K562 (cell line): ENCODE results near the gene ADAMTS7. TPM values are rescaled to one million over a fixed set of nuclear protein-coding genes. Genes with fewer than 3 reads are reported as not detected.
"Not testable (repeated sequence)": the region's sequence is repeated elsewhere in the genome, so short reads cannot be mapped to it uniquely, and the experiment has no call there.

Source experiments
- ATAC-seq: fragments of 200-7000 bp; cut with Tn5 transposase; 3 replicates; pipeline ENCODE4 v1.9.1; 2020; ENCODE audit warnings: moderate library complexity
- BruUV-seq: library from RNA; stranded (reverse); fragments of 400-500 nt; replicated peaks from 2 replicates; lab custom pipeline; 2021; lab: Mats Ljungman, UMichigan
- CTCF ChIA-PET: fragments of 300-600 bp; formaldehyde crosslinking; extraction: SDS; loops from one replicate; lab custom pipeline; 2021; ENCODE audit warnings: low intra/inter-chr PET ratio; lab: Yijun Ruan, JAX
- POLR2A ChIA-PET: fragments of 300-600, 350-650 bp; sonication (Branson Sonifier 250); formaldehyde crosslinking; extraction: SDS; loops from one replicate; lab custom pipeline; 2021; ENCODE audit warnings: antibody characterized with exemption, inconsistent platforms; lab: Yijun Ruan, JAX
- DNase-seq, 4 experiments: peaks; one replicate each; pipeline versions ENCODE4 v3.0.0 to v3.0.0-alpha.2; 2011 to 2018; ENCODE audit warnings: low spot score in 3 of 4, mixed read lengths in 3 of 4; ENCODE audit errors: extremely low read depth in 1 of 4
- FAIRE-seq: peaks from 2 replicates; lab custom pipeline; 2011; peaks lifted over from hg19 to GRCh38; lab: Jason Lieb, UNC
- H2AFZ ChIP-seq: 2 replicates; pipeline ENCODE4 v1.6.0; 2011; ENCODE audit warnings: low read depth, low read length, control low read depth, inconsistent platforms
- H3K27ac ChIP-seq: fragments of 200-600 bp; 3 replicates; pipeline ENCODE4 v1.8.0; 2011; ENCODE audit warnings: low read depth, mild to moderate bottlenecking, control low read depth, inconsistent platforms, low read length, moderate library complexity, mixed read lengths; ENCODE audit errors: extremely low read depth
- H3K27me3 ChIP-seq, 2 experiments: fragments of 300-600 bp in 1 of 2; 2 replicates in 1 of 2; 3 replicates in 1 of 2; pipeline versions ENCODE4 v1.6.0 to v1.8.0; 2011; ENCODE audit warnings: inconsistent platforms in 2 of 2, low read length in 2 of 2, mild to moderate bottlenecking in 1 of 2, mixed read lengths in 1 of 2, moderate library complexity in 1 of 2; ENCODE audit not compliant: control insufficient read depth in 2 of 2, insufficient read depth in 2 of 2
- H3K36me3 ChIP-seq: fragments of 300-600 bp; 3 replicates; pipeline ENCODE4 v1.8.0; 2011; ENCODE audit warnings: mild to moderate bottlenecking, low read length, inconsistent platforms; ENCODE audit not compliant: control insufficient read depth, insufficient read depth
- H3K4me1 ChIP-seq, 2 experiments: fragments of 200-600 bp in 1 of 2; replicated peaks in 1 of 2; 2 replicates in 1 of 2; 3 replicates in 1 of 2; pipeline versions ENCODE4 v1.5.1 to v1.8.0; 2011; ENCODE audit warnings: inconsistent platforms in 2 of 2, low read length in 2 of 2, mild to moderate bottlenecking in 1 of 2, mixed read lengths in 1 of 2, moderate library complexity in 1 of 2; ENCODE audit not compliant: control insufficient read depth in 2 of 2, insufficient read depth in 2 of 2
- H3K4me2 ChIP-seq: 2 replicates; pipeline ENCODE4 v1.6.1; 2011; ENCODE audit warnings: low read length, control low read depth, inconsistent platforms, mixed read lengths; ENCODE audit not compliant: insufficient read depth
- H3K4me3 ChIP-seq: fragments of 200-600 bp; sonication (generic), shearing (Covaris generic); 2 replicates; pipeline ENCODE4 v1.5.1; 2016; ENCODE audit warnings: control low read depth, inconsistent platforms
- H3K79me2 ChIP-seq: fragments of 200-600 bp; 3 replicates; pipeline ENCODE4 v1.8.0; 2011; ENCODE audit warnings: low read length, inconsistent platforms; ENCODE audit not compliant: control insufficient read depth, insufficient read depth
- H3K9ac ChIP-seq, 2 experiments: 2 replicates each; pipeline versions ENCODE4 v1.6.0 to v1.6.1; 2011; ENCODE audit warnings: low read depth in 2 of 2, low read length in 2 of 2, control low read depth in 1 of 2, inconsistent platforms in 1 of 2, mild to moderate bottlenecking in 1 of 2, mixed read lengths in 1 of 2; ENCODE audit not compliant: insufficient read depth in 1 of 2
- H3K9me1 ChIP-seq: one replicate; pipeline ENCODE4 v1.6.0; 2011; ENCODE audit warnings: inconsistent platforms, mild to moderate bottlenecking, low read length, moderate library complexity; ENCODE audit not compliant: control insufficient read depth, insufficient read depth
- H3K9me3 ChIP-seq: replicated peaks from 2 replicates; pipeline ENCODE4 v1.5.1; 2011; ENCODE audit warnings: low read depth, low read length, inconsistent platforms; ENCODE audit not compliant: control insufficient read depth, insufficient read depth
- H4K20me1 ChIP-seq: replicated peaks from 2 replicates; pipeline ENCODE4 v1.6.1; 2011; ENCODE audit warnings: low read length, inconsistent platforms, mixed read lengths; ENCODE audit not compliant: control insufficient read depth, insufficient read depth
- NFYB ChIP-seq: IDR thresholded peaks from 2 replicates; pipeline ENCODE4 v1.6.1; 2011; ENCODE audit warnings: mild to moderate bottlenecking, moderate library complexity; ENCODE audit not compliant: insufficient read length; ENCODE audit errors: extremely low read depth
- WGBS: fragments of 100-300 bp; shearing (Covaris generic); methylation state at CpG from one replicate; pipeline ENCODE4 v1.1.6; 2016; ENCODE audit warnings: low coverage, mixed read lengths; ENCODE audit not compliant: insufficient coverage; ENCODE audit errors: missing lambda C conversion rate; 5-methylcytosine and 5-hydroxymethylcytosine counted together
- in situ Hi-C: fragments of 300-500 bp; cut with MboI; formaldehyde crosslinking; loops from 4 replicates; pipeline ENCODE4 v1.15.0; 2018; ENCODE audit warnings: inconsistent platforms, mixed read lengths
- intact Hi-C: fragments of 100-400 bp; cut with micrococcal nuclease; formaldehyde crosslinking; loops from 2 replicates; pipeline ENCODE4 v1.14.2; 2022
- polyA plus RNA-seq, 8 experiments: library from polyadenylated mRNA; depleted of rRNA in 4 of 8; stranded (reverse) in 5 of 8; unstranded in 3 of 8; fragments of >200 nt; fragmentation: Nextera tagmentation in 2 of 8; fragmentation: Illumina TruSeq in 1 of 8; extraction: Ambion mirVana in 2 of 8; extraction: Trizol in 1 of 8; gene quantifications; 2 replicates each; pipeline versions ENCODE4 v1.2.1 to v1.2.3, GENCODE V29; 2011 to 2014; ENCODE audit warnings: inconsistent platforms in 1 of 8, missing spikeins in 1 of 8
- total RNA-seq, 7 experiments: library from RNA; depleted of rRNA in 6 of 7; stranded (reverse); fragments of >200 nt in 6 of 7; fragmentation: Illumina TruSeq in 2 of 7; extraction: Trizol in 2 of 7; gene quantifications; 2 replicates each; pipeline versions ENCODE4 v1.2.1 to v1.2.3, GENCODE V29; 2011 to 2021; ENCODE audit warnings: low replicate concordance in 1 of 7

ADAMTS7 gene
- total and polyA plus RNA-seq, 9 of the 15 experiments (the other 6 are each of a cell fraction or from before 2014, with no cell fraction given): 0.05 to 0.07 TPM; not detected in 7

GRCh38 chr15:78847387-78847906 lies 36.2 kb upstream of the ADAMTS7 start:
- H3K4me3 ChIP-seq, H3K9ac ChIP-seq, H3K9me1 ChIP-seq, H3K9me3 ChIP-seq, BruUV-seq, in situ Hi-C loops, intact Hi-C loops, ATAC-seq, H3K27me3 ChIP-seq, H3K79me2 ChIP-seq, CTCF ChIA-PET, H3K4me1 ChIP-seq, FAIRE-seq, H3K27ac ChIP-seq, H3K36me3 ChIP-seq, DNase-seq, H3K4me2 ChIP-seq, H4K20me1 ChIP-seq: not testable (repeated sequence)
- POLR2A ChIA-PET: interaction anchor here (1.1 to 1.8 kb wide), 2 partner anchors 8 to 29 kb away, joined by 4 to 5 read pairs; no protein-coding TSS in a partner anchor
- TF ChIP-seq NFYB: peak; percentile 10
- 46% methylated on average over 13 of the region's 15 CpGs for WGBS
- peak overlapping the region; percentile 62; the same call in 1 of the 2 replicates for H2AFZ ChIP-seq

DNA sequence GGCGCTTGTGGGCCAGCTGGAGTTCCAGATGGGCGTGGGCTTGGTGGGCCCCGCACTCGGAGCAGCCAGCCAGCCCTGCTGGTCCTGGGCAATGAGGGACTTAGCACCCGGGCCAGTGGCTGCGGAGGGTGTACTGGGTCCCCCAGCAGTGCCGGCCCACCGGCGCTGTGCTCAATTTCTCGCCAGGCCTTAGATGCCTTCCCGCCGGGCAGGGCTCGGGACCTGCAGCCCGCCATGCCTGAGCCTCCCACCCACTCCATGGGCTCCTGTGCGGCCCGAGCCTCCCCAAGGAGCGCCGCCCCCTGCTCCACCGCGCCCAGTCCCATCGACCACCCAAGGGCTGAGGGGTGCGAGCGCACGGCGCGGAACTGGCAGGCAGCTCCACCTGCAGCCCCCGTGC lies 35.6 kb upstream of the ADAMTS7 start:
- ATAC-seq, in situ Hi-C loops, H3K4me3 ChIP-seq, H2AFZ ChIP-seq, H3K9ac ChIP-seq, H3K9me1 ChIP-seq, H3K27me3 ChIP-seq, H3K4me2 ChIP-seq, FAIRE-seq, BruUV-seq, CTCF ChIA-PET, intact Hi-C loops, DNase-seq, H3K4me1 ChIP-seq, H3K79me2 ChIP-seq, H3K36me3 ChIP-seq, H3K9me3 ChIP-seq, H4K20me1 ChIP-seq, H3K27ac ChIP-seq: not testable (repeated sequence)
- POLR2A ChIA-PET: interaction anchor here (1.1 kb wide), 1 partner anchor 8 kb away, joined by 5 read pairs; no protein-coding TSS in a partner anchor
- 73% methylated on average over 3 of the region's 27 CpGs for WGBS
